SK-N-SH (cell line): ENCODE data around the gene PAFAH1B1.

Source experiments
- EP300 ChIP-seq, 2 experiments: IDR thresholded peaks; 2 replicates each; pipeline versions ENCODE4 v1.4.0 to v1.6.1; 2012; ENCODE audit warnings: borderline replicate concordance in 1 of 2, low read depth in 1 of 2, low read length in 1 of 2
- GATA2 ChIP-seq: sonication (generic); formaldehyde crosslinking; IDR thresholded peaks from 2 replicates; pipeline ENCODE4 v1.5.0; 2020; ENCODE audit warnings: mild to moderate bottlenecking, missing genetic modification reagents
- NFIC ChIP-seq: IDR thresholded peaks from 2 replicates; pipeline ENCODE4 v1.4.0; 2012; ENCODE audit warnings: borderline replicate concordance
- NRF1 ChIP-seq: IDR thresholded peaks from 2 replicates; pipeline ENCODE4 v1.6.1; 2012; ENCODE audit warnings: low read depth, mild to moderate bottlenecking, low read length
- POLR2AphosphoS5 ChIP-seq: IDR thresholded peaks from 2 replicates; pipeline ENCODE4 v1.6.1; 2012; ENCODE audit warnings: low read depth, low read length
- RAD21 ChIP-seq: IDR thresholded peaks from 2 replicates; pipeline ENCODE4 v1.6.1; 2012; ENCODE audit warnings: mild to moderate bottlenecking, low read length
- RCOR1 ChIP-seq: fragments of 150-350 bp; IDR thresholded peaks from 2 replicates; pipeline ENCODE4 v1.6.1; 2017; ENCODE audit warnings: antibody characterized with exemption, low read length
- YY1 ChIP-seq: IDR thresholded peaks from 2 replicates; pipeline ENCODE4 v1.4.0; 2012; ENCODE audit warnings: low read depth, mild to moderate bottlenecking
- TF ChIP-seq, protein P1 (sequence below): IDR thresholded peaks from 2 replicates; pipeline ENCODE4 v1.4.0; 2012; ENCODE audit warnings: low read depth, borderline replicate concordance
- TF ChIP-seq, protein P2 (sequence below): fragments of 200-600 bp; sonication (generic); IDR thresholded peaks from 2 replicates; pipeline ENCODE4 v1.6.1; 2017; ENCODE audit warnings: antibody characterized with exemption, mild to moderate bottlenecking, moderate library complexity
- TF ChIP-seq, protein P3 (sequence below): IDR thresholded peaks from 2 replicates; pipeline ENCODE4 v1.6.1; 2012; ENCODE audit warnings: mild to moderate bottlenecking, low read depth, low read length, moderate library complexity
- TF ChIP-seq, protein P4 (sequence below): IDR thresholded peaks from 2 replicates; pipeline ENCODE4 v1.4.0; 2012; ENCODE audit warnings: low read depth, borderline replicate concordance
- TF ChIP-seq, protein P5 (sequence below): IDR thresholded peaks from 2 replicates; pipeline ENCODE4 v1.4.0; 2012; ENCODE audit warnings: low read depth

DNA sequence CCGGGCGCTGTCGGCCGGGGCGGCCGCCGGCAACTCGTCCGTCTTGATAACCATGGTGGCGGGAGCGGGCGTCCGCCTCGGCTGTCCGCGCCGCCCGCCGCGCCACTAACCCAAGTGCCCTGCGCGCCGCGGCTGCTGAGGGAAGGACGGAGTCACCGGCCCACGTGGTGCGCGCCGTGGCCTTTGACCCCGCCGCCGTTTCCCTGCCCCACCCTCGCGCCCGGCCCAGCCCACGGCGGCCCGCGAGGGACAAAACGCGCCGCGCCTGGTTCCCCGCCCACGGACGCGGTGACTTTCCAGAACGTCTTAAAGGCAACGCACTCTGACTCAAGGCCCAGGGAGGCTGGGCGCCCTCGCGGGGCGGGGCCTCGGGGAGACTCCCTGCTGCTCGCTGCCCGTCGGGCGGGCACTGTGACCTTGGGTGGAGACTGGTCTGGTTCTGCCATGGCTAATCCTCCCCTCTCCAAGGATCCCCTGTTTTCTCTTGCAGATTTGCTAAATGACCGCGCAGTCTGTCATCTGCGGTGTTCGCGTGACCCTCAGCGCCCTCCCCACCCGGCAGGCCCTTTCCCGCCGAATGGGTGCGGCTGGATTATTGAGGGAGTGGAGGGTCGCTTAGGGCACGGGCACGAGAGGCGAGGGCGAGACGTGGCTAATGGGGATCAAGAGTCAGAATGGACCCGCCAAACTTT, 118.3 kb downstream of the PAFAH1B1 start, which contains the start of gene CLUH:
- TF ChIP-seq EP300 (IDR thresholded peaks at IDR 0.05; ENCODE audit: borderline replicate concordance in 1 of 2, low read depth in 1 of 2, low read length in 1 of 2) (no peak), RAD21 (no peak), GATA2 (CRISPR knock-in tag) (no peak), POLR2AphosphoS5 (peak; percentile 81), NRF1 (0 out of 2 replicates have a peak, but pooled peaks have one; percentile 12), RCOR1 (no peak), YY1 (no peak), NFIC (no peak)
- TF ChIP-seq, protein P1, sequence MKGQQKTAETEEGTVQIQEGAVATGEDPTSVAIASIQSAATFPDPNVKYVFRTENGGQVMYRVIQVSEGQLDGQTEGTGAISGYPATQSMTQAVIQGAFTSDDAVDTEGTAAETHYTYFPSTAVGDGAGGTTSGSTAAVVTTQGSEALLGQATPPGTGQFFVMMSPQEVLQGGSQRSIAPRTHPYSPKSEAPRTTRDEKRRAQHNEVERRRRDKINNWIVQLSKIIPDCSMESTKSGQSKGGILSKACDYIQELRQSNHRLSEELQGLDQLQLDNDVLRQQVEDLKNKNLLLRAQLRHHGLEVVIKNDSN, result peak; percentile 94
- TF ChIP-seq, protein P2, sequence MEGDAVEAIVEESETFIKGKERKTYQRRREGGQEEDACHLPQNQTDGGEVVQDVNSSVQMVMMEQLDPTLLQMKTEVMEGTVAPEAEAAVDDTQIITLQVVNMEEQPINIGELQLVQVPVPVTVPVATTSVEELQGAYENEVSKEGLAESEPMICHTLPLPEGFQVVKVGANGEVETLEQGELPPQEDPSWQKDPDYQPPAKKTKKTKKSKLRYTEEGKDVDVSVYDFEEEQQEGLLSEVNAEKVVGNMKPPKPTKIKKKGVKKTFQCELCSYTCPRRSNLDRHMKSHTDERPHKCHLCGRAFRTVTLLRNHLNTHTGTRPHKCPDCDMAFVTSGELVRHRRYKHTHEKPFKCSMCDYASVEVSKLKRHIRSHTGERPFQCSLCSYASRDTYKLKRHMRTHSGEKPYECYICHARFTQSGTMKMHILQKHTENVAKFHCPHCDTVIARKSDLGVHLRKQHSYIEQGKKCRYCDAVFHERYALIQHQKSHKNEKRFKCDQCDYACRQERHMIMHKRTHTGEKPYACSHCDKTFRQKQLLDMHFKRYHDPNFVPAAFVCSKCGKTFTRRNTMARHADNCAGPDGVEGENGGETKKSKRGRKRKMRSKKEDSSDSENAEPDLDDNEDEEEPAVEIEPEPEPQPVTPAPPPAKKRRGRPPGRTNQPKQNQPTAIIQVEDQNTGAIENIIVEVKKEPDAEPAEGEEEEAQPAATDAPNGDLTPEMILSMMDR, result no peak
- TF ChIP-seq, protein P3, sequence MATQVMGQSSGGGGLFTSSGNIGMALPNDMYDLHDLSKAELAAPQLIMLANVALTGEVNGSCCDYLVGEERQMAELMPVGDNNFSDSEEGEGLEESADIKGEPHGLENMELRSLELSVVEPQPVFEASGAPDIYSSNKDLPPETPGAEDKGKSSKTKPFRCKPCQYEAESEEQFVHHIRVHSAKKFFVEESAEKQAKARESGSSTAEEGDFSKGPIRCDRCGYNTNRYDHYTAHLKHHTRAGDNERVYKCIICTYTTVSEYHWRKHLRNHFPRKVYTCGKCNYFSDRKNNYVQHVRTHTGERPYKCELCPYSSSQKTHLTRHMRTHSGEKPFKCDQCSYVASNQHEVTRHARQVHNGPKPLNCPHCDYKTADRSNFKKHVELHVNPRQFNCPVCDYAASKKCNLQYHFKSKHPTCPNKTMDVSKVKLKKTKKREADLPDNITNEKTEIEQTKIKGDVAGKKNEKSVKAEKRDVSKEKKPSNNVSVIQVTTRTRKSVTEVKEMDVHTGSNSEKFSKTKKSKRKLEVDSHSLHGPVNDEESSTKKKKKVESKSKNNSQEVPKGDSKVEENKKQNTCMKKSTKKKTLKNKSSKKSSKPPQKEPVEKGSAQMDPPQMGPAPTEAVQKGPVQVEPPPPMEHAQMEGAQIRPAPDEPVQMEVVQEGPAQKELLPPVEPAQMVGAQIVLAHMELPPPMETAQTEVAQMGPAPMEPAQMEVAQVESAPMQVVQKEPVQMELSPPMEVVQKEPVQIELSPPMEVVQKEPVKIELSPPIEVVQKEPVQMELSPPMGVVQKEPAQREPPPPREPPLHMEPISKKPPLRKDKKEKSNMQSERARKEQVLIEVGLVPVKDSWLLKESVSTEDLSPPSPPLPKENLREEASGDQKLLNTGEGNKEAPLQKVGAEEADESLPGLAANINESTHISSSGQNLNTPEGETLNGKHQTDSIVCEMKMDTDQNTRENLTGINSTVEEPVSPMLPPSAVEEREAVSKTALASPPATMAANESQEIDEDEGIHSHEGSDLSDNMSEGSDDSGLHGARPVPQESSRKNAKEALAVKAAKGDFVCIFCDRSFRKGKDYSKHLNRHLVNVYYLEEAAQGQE, result no peak; the same call in 1 of the 2 replicates
- TF ChIP-seq, protein P4, sequence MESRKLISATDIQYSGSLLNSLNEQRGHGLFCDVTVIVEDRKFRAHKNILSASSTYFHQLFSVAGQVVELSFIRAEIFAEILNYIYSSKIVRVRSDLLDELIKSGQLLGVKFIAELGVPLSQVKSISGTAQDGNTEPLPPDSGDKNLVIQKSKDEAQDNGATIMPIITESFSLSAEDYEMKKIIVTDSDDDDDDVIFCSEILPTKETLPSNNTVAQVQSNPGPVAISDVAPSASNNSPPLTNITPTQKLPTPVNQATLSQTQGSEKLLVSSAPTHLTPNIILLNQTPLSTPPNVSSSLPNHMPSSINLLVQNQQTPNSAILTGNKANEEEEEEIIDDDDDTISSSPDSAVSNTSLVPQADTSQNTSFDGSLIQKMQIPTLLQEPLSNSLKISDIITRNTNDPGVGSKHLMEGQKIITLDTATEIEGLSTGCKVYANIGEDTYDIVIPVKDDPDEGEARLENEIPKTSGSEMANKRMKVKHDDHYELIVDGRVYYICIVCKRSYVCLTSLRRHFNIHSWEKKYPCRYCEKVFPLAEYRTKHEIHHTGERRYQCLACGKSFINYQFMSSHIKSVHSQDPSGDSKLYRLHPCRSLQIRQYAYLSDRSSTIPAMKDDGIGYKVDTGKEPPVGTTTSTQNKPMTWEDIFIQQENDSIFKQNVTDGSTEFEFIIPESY, result no peak
- TF ChIP-seq, protein P5, sequence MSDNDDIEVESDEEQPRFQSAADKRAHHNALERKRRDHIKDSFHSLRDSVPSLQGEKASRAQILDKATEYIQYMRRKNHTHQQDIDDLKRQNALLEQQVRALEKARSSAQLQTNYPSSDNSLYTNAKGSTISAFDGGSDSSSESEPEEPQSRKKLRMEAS, result peak; percentile 87; the same call in 1 of the 2 replicates
